ENCODE measurements around the gene AGBL1.

DNA sequence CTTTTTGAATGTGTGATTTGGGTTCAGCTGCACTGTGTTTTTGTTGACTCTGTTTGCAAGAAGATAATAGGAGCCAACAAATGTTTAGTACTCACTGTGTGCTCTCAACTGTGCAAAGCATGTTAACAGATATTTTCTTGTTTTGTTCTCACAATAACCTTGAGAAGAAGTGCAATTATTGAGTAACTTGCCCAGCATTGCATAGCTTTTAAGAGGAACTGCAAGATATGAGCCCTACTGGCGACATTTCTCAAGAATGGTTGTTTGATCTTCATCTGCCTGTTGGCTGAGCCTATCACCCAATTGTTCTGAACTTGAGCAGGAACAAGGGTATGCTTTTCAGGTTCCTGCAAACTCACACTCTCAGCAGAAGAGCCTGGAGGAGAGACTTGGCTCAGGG, 43.4 kb upstream of the AGBL1 start:
- TF ChIP-seq EGR1 (IDR thresholded peaks at IDR 0.05; ENCODE audit: low read depth in 2 of 2), result no peak
- TF ChIP-seq RAD21 (IDR thresholded peaks at IDR 0.05), result no peak
- TF ChIP-seq, protein P1, sequence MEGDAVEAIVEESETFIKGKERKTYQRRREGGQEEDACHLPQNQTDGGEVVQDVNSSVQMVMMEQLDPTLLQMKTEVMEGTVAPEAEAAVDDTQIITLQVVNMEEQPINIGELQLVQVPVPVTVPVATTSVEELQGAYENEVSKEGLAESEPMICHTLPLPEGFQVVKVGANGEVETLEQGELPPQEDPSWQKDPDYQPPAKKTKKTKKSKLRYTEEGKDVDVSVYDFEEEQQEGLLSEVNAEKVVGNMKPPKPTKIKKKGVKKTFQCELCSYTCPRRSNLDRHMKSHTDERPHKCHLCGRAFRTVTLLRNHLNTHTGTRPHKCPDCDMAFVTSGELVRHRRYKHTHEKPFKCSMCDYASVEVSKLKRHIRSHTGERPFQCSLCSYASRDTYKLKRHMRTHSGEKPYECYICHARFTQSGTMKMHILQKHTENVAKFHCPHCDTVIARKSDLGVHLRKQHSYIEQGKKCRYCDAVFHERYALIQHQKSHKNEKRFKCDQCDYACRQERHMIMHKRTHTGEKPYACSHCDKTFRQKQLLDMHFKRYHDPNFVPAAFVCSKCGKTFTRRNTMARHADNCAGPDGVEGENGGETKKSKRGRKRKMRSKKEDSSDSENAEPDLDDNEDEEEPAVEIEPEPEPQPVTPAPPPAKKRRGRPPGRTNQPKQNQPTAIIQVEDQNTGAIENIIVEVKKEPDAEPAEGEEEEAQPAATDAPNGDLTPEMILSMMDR (IDR thresholded peaks at IDR 0.05; ENCODE audit: low read depth, low read length, missing input control), result no peak
